HG02642 (cell line): ENCODE results near the gene NRXN2.

Experiments used
- ATAC-seq: cut with Tn5 transposase; IDR thresholded peaks from one replicate; pipeline ENCODE4 v1.9.1; 2021; ENCODE audit warnings: mild to moderate bottlenecking; ENCODE audit not compliant: unreplicated experiment, poor library complexity

The NRXN2 gene

GRCh38 chr11:64641596-64642417, 81.2 kb downstream of the NRXN2 start:
- ATAC-seq, result no peak

GRCh38 chr11:64639885-64640284, 83.1 kb downstream of the NRXN2 start:
- ATAC-seq, result no peak

GRCh38 chr11:64638829-64639228, 84.2 kb downstream of the NRXN2 start:
- no peak for ATAC-seq

GRCh38 chr11:64638018-64638665, 84.9 kb downstream of the NRXN2 start:
- ATAC-seq, result no peak

GRCh38 chr11:64637334-64638017, 85.5 kb downstream of the NRXN2 start:
- ATAC-seq, result no peak

- no peak for ATAC-seq
These were observed 89.3 kb downstream of the NRXN2 start for GRCh38 chr11:64633555-64634159.

- no peak for ATAC-seq
These were observed 90.3 kb downstream of the NRXN2 start for GRCh38 chr11:64632654-64633053.

- no peak for ATAC-seq
These were observed 90.8 kb downstream of the NRXN2 start for GRCh38 chr11:64632237-64632636.

GRCh38 chr11:64631675-64632074, 91.3 kb downstream of the NRXN2 start:
- no peak for ATAC-seq

GRCh38 chr11:64629796-64630562, 93.0 kb downstream of the NRXN2 start:
- ATAC-seq, result no peak

- no peak for ATAC-seq
These were observed 93.9 kb downstream of the NRXN2 start for GRCh38 chr11:64629103-64629502.

GRCh38 chr11:64628596-64628995, 94.4 kb downstream of the NRXN2 start:
- ATAC-seq, result no peak

GRCh38 chr11:64627371-64627770, 95.6 kb downstream of the NRXN2 start:
- ATAC-seq, result no peak

GRCh38 chr11:64626637-64627036, 96.4 kb downstream of the NRXN2 start:
- ATAC-seq, result no peak

- ATAC-seq, result no peak
These were observed 98.0 kb downstream of the NRXN2 start for GRCh38 chr11:64624883-64625481.

GRCh38 chr11:64622681-64623080, 100.3 kb downstream of the NRXN2 start:
- no peak for ATAC-seq

GRCh38 chr11:64621283-64622019, 101.5 kb downstream of the NRXN2 start:
- no peak for ATAC-seq

GRCh38 chr11:64620381-64620971, 102.5 kb downstream of the NRXN2 start:
- ATAC-seq, result no peak
